NCI-H1092 (cell line): ENCODE results near the gene PRR15L.
"Not testable (repeated sequence)": the region's sequence is repeated elsewhere in the genome, so short reads cannot be mapped to it uniquely, and the experiment has no call there.

Experiments used
- DNase-seq: peaks from one replicate; lab custom pipeline; 2025; lab: John Stamatoyannopoulos, UW

Gene PRR15L

GRCh38 chr17:47988445-47988844 is 30.8 kb upstream of the PRR15L start:
- DNase-seq: not testable (repeated sequence)

GRCh38 chr17:47987240-47987835 is 29.7 kb upstream of the PRR15L start:
- peak; percentile 53 for DNase-seq

DNA sequence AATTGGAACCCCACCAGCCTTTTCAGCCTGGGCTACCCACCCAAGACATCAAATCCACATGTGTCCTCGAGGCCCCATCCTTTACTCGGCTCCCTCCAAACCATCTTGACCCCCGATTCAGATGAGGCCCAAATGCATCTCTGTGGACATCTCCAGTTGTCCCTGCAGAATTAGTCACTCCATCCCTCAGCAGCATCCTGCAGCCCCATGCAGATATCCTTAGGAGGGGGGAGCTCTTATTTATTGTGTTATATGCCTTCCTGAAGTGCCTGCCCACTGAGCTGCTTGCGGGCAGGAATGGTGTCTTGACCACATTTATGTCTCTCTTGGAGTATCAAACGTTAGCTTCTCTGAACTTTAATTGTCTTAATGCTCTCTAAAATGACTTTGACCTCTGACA is 28.8 kb upstream of the PRR15L start:
- no peak for DNase-seq

DNA sequence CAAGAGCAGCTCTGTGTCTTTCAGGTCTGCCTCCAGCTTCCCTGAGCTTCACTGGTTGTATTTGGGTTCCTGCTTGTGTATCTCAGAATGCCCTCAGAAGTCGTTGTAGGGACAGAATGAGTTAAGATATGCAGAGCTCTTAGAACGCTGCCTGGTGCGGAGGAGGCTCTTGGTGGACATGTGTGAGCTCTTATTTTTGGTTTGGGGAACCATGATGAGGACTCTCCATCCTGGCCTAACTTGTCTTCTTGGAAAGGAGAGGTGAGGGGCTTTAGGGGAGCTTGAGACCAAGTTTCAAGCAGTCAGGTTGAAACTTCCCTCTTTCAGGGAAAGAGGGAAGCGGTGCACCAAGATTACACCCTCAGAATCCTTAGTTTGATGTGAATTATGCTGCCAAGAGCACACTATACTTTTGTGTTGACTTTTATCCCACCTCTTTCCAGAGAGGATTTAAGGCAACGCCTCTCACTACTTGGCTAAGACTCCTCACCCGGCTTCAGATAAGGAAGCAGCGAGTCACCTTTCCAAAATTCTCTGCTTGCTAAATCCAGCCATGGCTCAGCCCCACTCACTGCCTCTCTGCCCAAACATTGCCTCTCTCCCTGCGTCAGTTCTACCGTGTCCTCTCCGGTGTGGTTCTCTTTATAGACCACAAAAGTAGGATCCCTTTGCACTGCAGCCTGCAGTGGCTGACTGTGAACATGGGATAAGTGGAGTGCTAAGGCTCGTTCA is 26.0 kb upstream of the PRR15L start:
- DNase-seq: no peak

GRCh38 chr17:47982645-47983390 is 25.1 kb upstream of the PRR15L start:
- DNase-seq: no peak

DNA sequence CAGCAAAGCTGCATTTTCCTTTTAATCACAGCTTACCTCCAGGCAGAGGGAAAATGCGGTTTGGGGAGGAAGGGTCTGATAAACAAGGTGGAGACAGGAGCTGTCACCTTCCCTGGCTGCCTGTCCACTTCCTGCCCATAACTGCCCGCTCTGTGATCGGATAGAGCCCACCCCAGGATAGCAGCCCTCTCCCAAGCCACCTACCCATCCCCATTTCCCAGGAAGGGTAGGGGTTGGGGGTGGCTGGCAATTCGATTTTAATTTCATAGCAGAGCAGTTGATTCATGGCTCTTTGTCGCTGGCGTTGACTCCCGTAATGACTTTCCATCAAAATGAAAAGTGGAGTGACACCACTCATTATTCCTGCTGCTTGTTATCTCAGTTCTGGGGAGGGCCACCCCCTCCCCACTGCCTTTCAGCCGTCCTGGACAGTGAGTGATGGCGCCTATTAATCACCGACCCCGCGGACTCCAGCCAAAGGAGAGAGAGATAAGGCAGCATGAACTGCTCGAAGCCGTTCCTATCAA is 24.5 kb upstream of the PRR15L start:
- no peak for DNase-seq

- DNase-seq: no peak
These were observed 23.8 kb upstream of the PRR15L start for GRCh38 chr17:47981462-47981861.

DNA sequence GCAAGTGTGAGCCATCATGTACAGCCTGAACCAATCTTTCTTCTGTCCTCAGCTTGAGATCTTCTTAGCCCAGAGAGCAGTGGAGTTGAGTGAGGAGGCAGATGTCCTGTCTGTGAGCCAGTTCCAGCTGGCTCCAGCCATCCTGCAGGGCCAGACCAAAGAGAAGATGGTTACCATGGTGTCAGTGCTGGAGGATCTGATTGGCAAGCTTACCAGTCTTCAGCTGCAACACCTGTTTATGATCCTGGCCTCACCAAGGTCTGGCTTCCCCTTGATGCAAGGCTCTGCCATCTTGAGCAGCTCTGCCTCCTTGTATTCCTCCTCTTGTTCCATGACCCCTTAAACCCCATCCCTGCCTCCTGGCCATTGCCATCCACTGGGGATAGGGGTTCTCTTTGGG is 22.9 kb upstream of the PRR15L start:
- peak; percentile 27 for DNase-seq

DNA sequence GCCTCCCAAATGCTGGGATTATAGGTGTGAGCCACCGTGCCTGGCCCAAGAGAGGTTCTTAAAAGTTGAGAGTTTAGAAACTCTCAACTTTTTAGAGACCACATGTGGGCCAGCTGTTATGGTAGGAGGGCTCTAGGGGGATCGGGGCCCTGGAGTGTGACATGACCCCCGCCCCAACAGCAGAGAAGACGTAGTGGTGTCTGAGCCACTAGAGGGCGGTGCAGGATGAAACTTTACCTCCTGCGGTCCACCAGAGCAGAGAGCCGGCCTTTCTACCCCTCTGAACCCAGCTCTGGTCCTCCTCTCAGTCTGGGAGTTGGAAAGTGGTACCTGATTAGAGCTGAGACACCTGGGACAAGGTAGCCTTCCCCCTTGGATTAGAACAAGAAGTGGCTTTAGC is 20.6 kb upstream of the PRR15L start:
- peak; percentile 54 for DNase-seq

GRCh38 chr17:47975823-47976205 is 18.1 kb upstream of the PRR15L start:
- no peak for DNase-seq

- no peak for DNase-seq
These were observed 17.6 kb upstream of the PRR15L start for GRCh38 chr17:47975189-47975822.

GRCh38 chr17:47973541-47973940 is 15.9 kb upstream of the PRR15L start:
- DNase-seq: no peak

GRCh38 chr17:47970725-47971499 is 13.2 kb upstream of the PRR15L start, which contains the start of gene CDK5RAP3:
TSS of gene CDK5RAP3 (plus strand) at chr17:47971113. CDS start at chr17:47971147, 34 bp downstream.
- peak; percentile 99 for DNase-seq

- DNase-seq: no peak
These were observed 12.4 kb upstream of the PRR15L start for GRCh38 chr17:47969930-47970724.

GRCh38 chr17:47968836-47969235 is 11.2 kb upstream of the PRR15L start:
- no peak for DNase-seq

GRCh38 chr17:47967607-47968252 is 10.0 kb upstream of the PRR15L start:
- DNase-seq: no peak

- no peak for DNase-seq
These were observed 8.4 kb upstream of the PRR15L start for GRCh38 chr17:47966079-47966519.

DNA sequence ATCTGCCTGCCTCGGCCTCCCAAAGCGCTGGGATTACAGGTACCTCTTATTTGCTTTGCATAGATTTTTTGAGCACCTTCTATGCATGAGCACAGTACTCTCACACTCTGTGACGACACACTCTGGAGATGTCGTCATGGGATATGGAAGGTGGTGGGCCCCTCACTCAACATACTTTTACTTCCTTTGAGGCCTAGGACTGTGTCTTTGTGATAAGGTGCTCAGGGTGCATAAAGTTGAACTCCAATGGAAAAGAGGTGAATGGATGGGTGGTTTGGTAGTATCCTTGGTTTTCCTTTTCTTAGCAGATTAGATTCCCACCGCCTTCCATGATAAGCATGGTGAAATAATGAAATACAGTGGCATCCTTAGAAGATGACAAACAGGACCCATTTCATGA is 7.2 kb upstream of the PRR15L start:
- DNase-seq: no peak

DNA sequence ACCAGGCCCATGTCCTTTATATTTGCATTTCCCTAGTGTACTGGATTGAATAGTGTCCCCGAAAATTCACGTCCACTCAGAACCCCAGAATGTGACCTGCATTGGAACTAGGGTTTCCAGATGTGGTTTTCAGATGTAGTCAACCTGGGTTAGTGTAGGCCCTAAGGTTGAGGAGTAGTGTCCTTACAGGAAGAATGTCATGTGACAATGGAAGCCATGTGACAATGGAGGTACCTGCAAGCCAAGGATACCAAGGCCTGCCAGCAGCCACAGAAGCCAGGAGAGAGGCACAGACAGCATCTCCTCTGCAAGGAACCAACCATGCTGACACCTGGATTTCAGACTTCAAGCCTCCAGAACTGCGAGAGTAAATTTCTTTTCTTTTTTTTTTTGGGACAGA is 5.2 kb upstream of the PRR15L start:
- no peak for DNase-seq

- no peak for DNase-seq
These were observed 3.7 kb upstream of the PRR15L start for GRCh38 chr17:47961406-47961805.
